ENCODE results near the gene PRDM13.

The PRDM13 gene

GRCh38 chr6:99606656-99607415, at the start of gene PRDM13:
Gene PRDM13, plus strand, starts transcription at chr6:99606833. Its CDS starts 202 bp downstream, at chr6:99607035.
- Histone ChIP-seq H3K4me1 (ENCODE audit: control insufficient read depth in 2 of 2, insufficient read depth in 2 of 2, low read length in 2 of 2) (peaks cover 5 to 7% of the 10 kb centered on the region in 2 donors), H3K27me3 (ENCODE audit: control insufficient read depth in 2 of 2, insufficient read depth in 2 of 2, low read length in 2 of 2) (peaks cover 80 to 98% of the 10 kb centered on the region in 2 donors)

GRCh38 chr6:99559057-99559456, 47.6 kb upstream of the PRDM13 start:
- peaks cover 22 to 29% of the 10 kb centered on the region in 2 donors for H3K36me3 ChIP-seq (ENCODE audit: control insufficient read depth in 2 of 2, insufficient read depth in 2 of 2, low read length in 2 of 2)
- H3K4me3 ChIP-seq (ENCODE audit: low read length in 2 of 2), result no peak overlapping the region
- no peaks in the 10 kb centered on the region for H3K4me1 ChIP-seq (ENCODE audit: control insufficient read depth in 2 of 2, insufficient read depth in 2 of 2, low read length in 2 of 2)
- H3K27me3 ChIP-seq (ENCODE audit: control insufficient read depth in 2 of 2, insufficient read depth in 2 of 2, low read length in 2 of 2), result no peaks in the 10 kb centered on the region
- no peak overlapping the region for H3K9ac ChIP-seq (ENCODE audit: low read depth in 1 of 2, low read length in 2 of 2)
- no peak overlapping the region for H3K27ac ChIP-seq (ENCODE audit: low read depth in 2 of 2, low read length in 2 of 2)
- H3K9me3 ChIP-seq (ENCODE audit: control insufficient read depth in 2 of 2, low read length in 2 of 2), result no peaks in the 10 kb centered on the region

More at GRCh38 chr6:99606656-99607415, at the start of gene PRDM13:
- Histone ChIP-seq H3K36me3 (ENCODE audit: control insufficient read depth in 2 of 2, insufficient read depth in 2 of 2, low read length in 2 of 2) (no peaks in the 10 kb centered on the region), H3K4me3 (ENCODE audit: low read length in 2 of 2) (no peak within 1 kb of the TSS), H3K9me3 (ENCODE audit: control insufficient read depth in 2 of 2, low read length in 2 of 2) (no peaks in the 10 kb centered on the region), H3K27ac (ENCODE audit: low read depth in 2 of 2, low read length in 2 of 2) (no peak within 1 kb of the TSS), H3K9ac (ENCODE audit: low read depth in 1 of 2, low read length in 2 of 2) (no peak within 1 kb of the TSS)

GRCh38 chr6:99560668-99561067, 46.0 kb upstream of the PRDM13 start:
- no peaks in the 10 kb centered on the region for H3K9me3 ChIP-seq (ENCODE audit: control insufficient read depth in 2 of 2, low read length in 2 of 2)
- no peak overlapping the region for H3K9ac ChIP-seq (ENCODE audit: low read depth in 1 of 2, low read length in 2 of 2)
- H3K27ac ChIP-seq (ENCODE audit: low read depth in 2 of 2, low read length in 2 of 2), result no peak overlapping the region
- H3K36me3 ChIP-seq (ENCODE audit: control insufficient read depth in 2 of 2, insufficient read depth in 2 of 2, low read length in 2 of 2), result peaks cover 16 to 20% of the 10 kb centered on the region in 2 donors
- no peak overlapping the region for H3K4me3 ChIP-seq (ENCODE audit: low read length in 2 of 2)
- H3K4me1 ChIP-seq (ENCODE audit: control insufficient read depth in 2 of 2, insufficient read depth in 2 of 2, low read length in 2 of 2), result no peaks in the 10 kb centered on the region
- H3K27me3 ChIP-seq (ENCODE audit: control insufficient read depth in 2 of 2, insufficient read depth in 2 of 2, low read length in 2 of 2), result no peaks in the 10 kb centered on the region

- Histone ChIP-seq H3K27me3 (ENCODE audit: control insufficient read depth in 2 of 2, insufficient read depth in 2 of 2, low read length in 2 of 2) (no peaks in the 10 kb centered on the region), H3K36me3 (ENCODE audit: control insufficient read depth in 2 of 2, insufficient read depth in 2 of 2, low read length in 2 of 2) (peaks cover 8 to 10% of the 10 kb centered on the region in 2 donors), H3K9ac (ENCODE audit: low read depth in 1 of 2, low read length in 2 of 2) (no peak overlapping the region), H3K9me3 (ENCODE audit: control insufficient read depth in 2 of 2, low read length in 2 of 2) (no peaks in the 10 kb centered on the region), H3K4me1 (ENCODE audit: control insufficient read depth in 2 of 2, insufficient read depth in 2 of 2, low read length in 2 of 2) (peaks cover 6 to 10% of the 10 kb centered on the region in 2 donors), H3K4me3 (ENCODE audit: low read length in 2 of 2) (no peak overlapping the region), H3K27ac (ENCODE audit: low read depth in 2 of 2, low read length in 2 of 2) (no peak overlapping the region)
Observed at GRCh38 chr6:99563056-99563723, 43.4 kb upstream of the PRDM13 start.

- Histone ChIP-seq H3K36me3 (ENCODE audit: control insufficient read depth in 2 of 2, insufficient read depth in 2 of 2, low read length in 2 of 2) (no peaks in the 10 kb centered on the region), H3K9me3 (ENCODE audit: control insufficient read depth in 2 of 2, low read length in 2 of 2) (no peaks in the 10 kb centered on the region), H3K4me3 (ENCODE audit: low read length in 2 of 2) (peak within 1 kb of the TSS; percentile 77 to 94), H3K27me3 (ENCODE audit: control insufficient read depth in 2 of 2, insufficient read depth in 2 of 2, low read length in 2 of 2) (no peaks in the 10 kb centered on the region), H3K27ac (ENCODE audit: low read depth in 2 of 2, low read length in 2 of 2) (peak within 1 kb of the TSS; percentile 71 to 77), H3K9ac (ENCODE audit: low read depth in 1 of 2, low read length in 2 of 2) (peak within 1 kb of the TSS; percentile 87), H3K4me1 (ENCODE audit: control insufficient read depth in 2 of 2, insufficient read depth in 2 of 2, low read length in 2 of 2) (peaks cover 6 to 10% of the 10 kb centered on the region in 2 donors)
Observed at GRCh38 chr6:99568103-99568933, 38.3 kb upstream of the PRDM13 start, which contains the start of gene CCNC. Gene CCNC, minus strand, starts transcription at chr6:99568660. Its CDS starts 133 bp downstream, at chr6:99568527.

GRCh38 chr6:99573980-99574617, 32.5 kb upstream of the PRDM13 start:
- H3K9ac ChIP-seq (ENCODE audit: low read depth in 1 of 2, low read length in 2 of 2), result no peak overlapping the region
- H3K27ac ChIP-seq (ENCODE audit: low read depth in 2 of 2, low read length in 2 of 2), result no peak overlapping the region
- H3K4me1 ChIP-seq (ENCODE audit: control insufficient read depth in 2 of 2, insufficient read depth in 2 of 2, low read length in 2 of 2), result no peaks in the 10 kb centered on the region
- H3K4me3 ChIP-seq (ENCODE audit: low read length in 2 of 2), result no peak overlapping the region
- H3K36me3 ChIP-seq (ENCODE audit: control insufficient read depth in 2 of 2, insufficient read depth in 2 of 2, low read length in 2 of 2), result no peaks in the 10 kb centered on the region
- H3K27me3 ChIP-seq (ENCODE audit: control insufficient read depth in 2 of 2, insufficient read depth in 2 of 2, low read length in 2 of 2), result no peaks in the 10 kb centered on the region
- H3K9me3 ChIP-seq (ENCODE audit: control insufficient read depth in 2 of 2, low read length in 2 of 2), result no peaks in the 10 kb centered on the region

GRCh38 chr6:99575544-99576227, 30.9 kb upstream of the PRDM13 start:
- Histone ChIP-seq H3K27me3 (ENCODE audit: control insufficient read depth in 2 of 2, insufficient read depth in 2 of 2, low read length in 2 of 2) (no peaks in the 10 kb centered on the region), H3K4me3 (ENCODE audit: low read length in 2 of 2) (no peak overlapping the region), H3K4me1 (ENCODE audit: control insufficient read depth in 2 of 2, insufficient read depth in 2 of 2, low read length in 2 of 2) (no peaks in the 10 kb centered on the region), H3K9me3 (ENCODE audit: control insufficient read depth in 2 of 2, low read length in 2 of 2) (no peaks in the 10 kb centered on the region), H3K27ac (ENCODE audit: low read depth in 2 of 2, low read length in 2 of 2) (no peak overlapping the region), H3K9ac (ENCODE audit: low read depth in 1 of 2, low read length in 2 of 2) (no peak overlapping the region), H3K36me3 (ENCODE audit: control insufficient read depth in 2 of 2, insufficient read depth in 2 of 2, low read length in 2 of 2) (no peaks in the 10 kb centered on the region)

- Histone ChIP-seq H3K4me1 (ENCODE audit: control insufficient read depth in 2 of 2, insufficient read depth in 2 of 2, low read length in 2 of 2) (no peaks in the 10 kb centered on the region), H3K36me3 (ENCODE audit: control insufficient read depth in 2 of 2, insufficient read depth in 2 of 2, low read length in 2 of 2) (no peaks in the 10 kb centered on the region), H3K27ac (ENCODE audit: low read depth in 2 of 2, low read length in 2 of 2) (no peak overlapping the region), H3K9ac (ENCODE audit: low read depth in 1 of 2, low read length in 2 of 2) (no peak overlapping the region), H3K4me3 (ENCODE audit: low read length in 2 of 2) (no peak overlapping the region), H3K9me3 (ENCODE audit: control insufficient read depth in 2 of 2, low read length in 2 of 2) (no peaks in the 10 kb centered on the region), H3K27me3 (ENCODE audit: control insufficient read depth in 2 of 2, insufficient read depth in 2 of 2, low read length in 2 of 2) (no peaks in the 10 kb centered on the region)
Observed at GRCh38 chr6:99579781-99580180, 26.9 kb upstream of the PRDM13 start.

GRCh38 chr6:99587792-99588191, 18.8 kb upstream of the PRDM13 start:
- Histone ChIP-seq H3K36me3 (ENCODE audit: control insufficient read depth in 2 of 2, insufficient read depth in 2 of 2, low read length in 2 of 2) (no peaks in the 10 kb centered on the region), H3K27me3 (ENCODE audit: control insufficient read depth in 2 of 2, insufficient read depth in 2 of 2, low read length in 2 of 2) (peaks cover 36 to 55% of the 10 kb centered on the region in 2 donors), H3K27ac (ENCODE audit: low read depth in 2 of 2, low read length in 2 of 2) (no peak overlapping the region), H3K9me3 (ENCODE audit: control insufficient read depth in 2 of 2, low read length in 2 of 2) (no peaks in the 10 kb centered on the region), H3K9ac (ENCODE audit: low read depth in 1 of 2, low read length in 2 of 2) (no peak overlapping the region), H3K4me3 (ENCODE audit: low read length in 2 of 2) (no peak overlapping the region), H3K4me1 (ENCODE audit: control insufficient read depth in 2 of 2, insufficient read depth in 2 of 2, low read length in 2 of 2) (peaks cover 3 to 9% of the 10 kb centered on the region in 2 donors)

All from mucosa of rectum (tissue), 2 donors.